MM.1S (cell line): ENCODE measurements around the gene BCAM.

ENCODE experiments used
- DNase-seq: peaks from one replicate; pipeline ENCODE4 v3.0.0-alpha.2; 2015
- H2AFZ ChIP-seq: fragments of 300-600 bp; sonication (generic); 2 replicates; pipeline ENCODE4 v1.6.0; 2016; ENCODE audit warnings: antibody characterized with exemption, low read length
- H3F3A ChIP-seq: fragments of 300-600 bp; sonication (generic); 2 replicates; pipeline ENCODE4 v1.6.1; 2016; ENCODE audit warnings: mild to moderate bottlenecking, antibody characterized with exemption, low read length, moderate library complexity, mixed read lengths; ENCODE audit not compliant: insufficient read depth
- H3K27ac ChIP-seq: fragments of 300-600 bp; sonication (generic); 2 replicates; pipeline ENCODE4 v1.5.1; 2016; ENCODE audit warnings: mild to moderate bottlenecking, low read length
- H3K27me3 ChIP-seq: fragments of 300-600 bp; sonication (generic); replicated peaks from 2 replicates; pipeline ENCODE4 v1.6.0; 2016; ENCODE audit warnings: low read length; ENCODE audit not compliant: insufficient read depth
- H3K36me3 ChIP-seq: fragments of 300-600 bp; sonication (generic); replicated peaks from 2 replicates; pipeline ENCODE4 v1.6.1; 2016; ENCODE audit warnings: mild to moderate bottlenecking, low read length, mixed read lengths; ENCODE audit not compliant: insufficient read depth
- H3K4me1 ChIP-seq: fragments of 300-600 bp; sonication (generic); 2 replicates; pipeline ENCODE4 v1.6.1; 2016; ENCODE audit warnings: low read length, mixed read lengths
- H3K4me2 ChIP-seq: fragments of 300-600 bp; sonication (generic); 2 replicates; pipeline ENCODE4 v1.6.0; 2016; ENCODE audit warnings: low read depth, low read length
- H3K4me3 ChIP-seq: fragments of 300-600 bp; sonication (generic); 2 replicates; pipeline ENCODE4 v1.5.1; 2016; ENCODE audit warnings: low read length, mixed read lengths
- H3K79me2 ChIP-seq: fragments of 300-600 bp; sonication (generic); 2 replicates; pipeline ENCODE4 v1.6.1; 2016; ENCODE audit warnings: mixed run types, low read length, mixed read lengths
- H3K9ac ChIP-seq: fragments of 300-600 bp; sonication (generic); 2 replicates; pipeline ENCODE4 v1.6.1; 2016; ENCODE audit warnings: low read length, mixed read lengths
- H3K9me2 ChIP-seq: fragments of 300-600 bp; sonication (generic); replicated peaks from 2 replicates; pipeline ENCODE4 v1.6.1; 2016; ENCODE audit warnings: mild to moderate bottlenecking, low read length, mixed read lengths; ENCODE audit not compliant: insufficient read depth
- H3K9me3 ChIP-seq: fragments of 300-600 bp; sonication (generic); replicated peaks from 2 replicates; pipeline ENCODE4 v1.6.1; 2016; ENCODE audit warnings: mild to moderate bottlenecking, low read length, mixed read lengths; ENCODE audit not compliant: insufficient read depth
- H4K20me1 ChIP-seq: fragments of 300-600 bp; sonication (generic); 2 replicates; pipeline ENCODE4 v1.6.1; 2016; ENCODE audit warnings: mild to moderate bottlenecking, low read length, moderate library complexity, mixed read lengths; ENCODE audit not compliant: insufficient read depth
- EZH2 ChIP-seq: fragments of 300-600 bp; sonication (generic); optimal IDR thresholded peaks from 2 replicates; pipeline ENCODE3; 2017; ENCODE audit warnings: low read depth, mild to moderate bottlenecking, antibody characterized with exemption, low read length, mixed read lengths
- EZH2phosphoT487 ChIP-seq: fragments of 300-600 bp; sonication (generic); IDR thresholded peaks from 2 replicates; pipeline ENCODE4 v1.6.1; 2018; ENCODE audit warnings: antibody characterized with exemption, low read length
- TF ChIP-seq, protein P1 (sequence below): fragments of 300-600 bp; sonication (generic); IDR thresholded peaks from 2 replicates; pipeline ENCODE4 v1.5.1; 2016; ENCODE audit warnings: antibody characterized with exemption, low read length, mixed read lengths

Gene BCAM

DNA sequence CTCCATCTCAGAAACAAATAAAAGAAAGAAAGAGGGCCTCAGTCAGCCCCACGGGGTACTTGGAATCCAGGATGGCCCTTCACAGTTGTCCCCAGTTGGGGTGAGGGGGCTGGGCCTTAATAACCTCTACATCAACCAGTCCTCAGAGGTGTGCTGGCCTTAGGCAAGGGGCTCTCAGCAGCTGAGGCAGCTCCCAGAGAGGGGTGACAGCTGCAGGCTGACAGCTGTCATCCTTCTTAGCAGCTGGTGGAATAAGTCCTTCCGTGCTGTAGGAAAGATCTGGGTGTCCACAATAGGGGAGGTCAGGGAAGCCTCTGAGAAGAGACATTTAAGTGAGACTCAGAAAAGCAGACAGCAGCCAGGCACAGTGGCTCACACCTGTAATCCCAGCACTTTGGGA lies 7.4 kb downstream of the BCAM start:
- Histone ChIP-seq H3K9ac (no peak overlapping the region), H3K36me3 (no peaks in the 10 kb centered on the region), H3K4me1 (no peaks in the 10 kb centered on the region), H3K4me2 (no peak overlapping the region), H3K27ac (no peak overlapping the region), H3F3A (no peaks in the 10 kb centered on the region), H3K4me3 (no peak overlapping the region), H4K20me1 (no peaks in the 10 kb centered on the region), H3K9me3 (no peaks in the 10 kb centered on the region), H3K79me2 (no peaks in the 10 kb centered on the region), H3K9me2 (no peaks in the 10 kb centered on the region), H3K27me3 (peaks cover 71% of the 10 kb centered on the region), H2AFZ (no peak overlapping the region)
- TF ChIP-seq EZH2 (no peak), EZH2phosphoT487 (no peak)
- TF ChIP-seq, protein P1, sequence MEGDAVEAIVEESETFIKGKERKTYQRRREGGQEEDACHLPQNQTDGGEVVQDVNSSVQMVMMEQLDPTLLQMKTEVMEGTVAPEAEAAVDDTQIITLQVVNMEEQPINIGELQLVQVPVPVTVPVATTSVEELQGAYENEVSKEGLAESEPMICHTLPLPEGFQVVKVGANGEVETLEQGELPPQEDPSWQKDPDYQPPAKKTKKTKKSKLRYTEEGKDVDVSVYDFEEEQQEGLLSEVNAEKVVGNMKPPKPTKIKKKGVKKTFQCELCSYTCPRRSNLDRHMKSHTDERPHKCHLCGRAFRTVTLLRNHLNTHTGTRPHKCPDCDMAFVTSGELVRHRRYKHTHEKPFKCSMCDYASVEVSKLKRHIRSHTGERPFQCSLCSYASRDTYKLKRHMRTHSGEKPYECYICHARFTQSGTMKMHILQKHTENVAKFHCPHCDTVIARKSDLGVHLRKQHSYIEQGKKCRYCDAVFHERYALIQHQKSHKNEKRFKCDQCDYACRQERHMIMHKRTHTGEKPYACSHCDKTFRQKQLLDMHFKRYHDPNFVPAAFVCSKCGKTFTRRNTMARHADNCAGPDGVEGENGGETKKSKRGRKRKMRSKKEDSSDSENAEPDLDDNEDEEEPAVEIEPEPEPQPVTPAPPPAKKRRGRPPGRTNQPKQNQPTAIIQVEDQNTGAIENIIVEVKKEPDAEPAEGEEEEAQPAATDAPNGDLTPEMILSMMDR, result no peak
- DNase-seq, result no peak

DNA sequence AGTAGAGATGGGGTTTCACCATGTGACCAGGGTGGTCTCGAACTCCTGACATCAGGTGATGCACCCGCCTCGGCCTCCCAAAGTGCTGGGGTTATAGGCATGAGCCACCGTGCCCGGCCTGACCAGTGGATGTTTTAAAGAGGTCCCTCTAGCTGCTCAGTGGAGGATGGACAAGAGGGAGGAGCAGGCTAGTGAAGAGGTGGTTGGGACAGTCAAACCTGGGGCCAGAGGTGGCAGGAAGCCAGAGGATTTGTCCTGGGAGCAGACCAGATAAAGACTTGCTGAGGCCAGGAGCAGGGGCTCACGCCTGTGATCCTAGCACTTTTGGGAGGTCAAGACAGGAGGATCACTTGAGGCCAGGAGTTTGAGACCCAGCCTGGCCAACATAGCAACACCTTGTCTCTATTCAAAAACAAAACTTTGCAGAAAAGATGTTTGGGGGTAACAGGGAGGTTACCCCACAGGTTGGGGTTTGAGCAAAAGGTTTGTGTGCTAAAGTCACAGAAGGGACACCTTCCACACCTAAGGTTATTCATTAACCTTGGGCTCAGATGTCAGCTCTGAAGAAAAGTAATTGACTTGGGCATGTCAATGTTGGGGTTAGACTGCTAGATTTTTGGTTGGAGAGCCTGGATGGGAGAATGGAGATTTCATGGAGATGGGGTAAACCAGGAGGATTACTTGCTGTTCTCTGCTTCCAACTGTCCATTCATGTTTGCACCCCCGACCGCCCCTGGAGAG lies 9.0 kb downstream of the BCAM start:
- Histone ChIP-seq H3K27ac (no peak overlapping the region), H3K9me2 (no peaks in the 10 kb centered on the region), H2AFZ (no peak overlapping the region), H3F3A (no peaks in the 10 kb centered on the region), H3K79me2 (no peaks in the 10 kb centered on the region), H3K4me2 (no peak overlapping the region), H3K36me3 (no peaks in the 10 kb centered on the region), H3K4me1 (no peaks in the 10 kb centered on the region), H3K9ac (no peak overlapping the region), H3K4me3 (no peak overlapping the region), H3K27me3 (peaks cover 80% of the 10 kb centered on the region), H3K9me3 (no peaks in the 10 kb centered on the region), H4K20me1 (no peaks in the 10 kb centered on the region)
- no peak for DNase-seq
- TF ChIP-seq, protein P1, result no peak
- TF ChIP-seq EZH2phosphoT487, result no peak
- TF ChIP-seq EZH2, result no peak

DNA sequence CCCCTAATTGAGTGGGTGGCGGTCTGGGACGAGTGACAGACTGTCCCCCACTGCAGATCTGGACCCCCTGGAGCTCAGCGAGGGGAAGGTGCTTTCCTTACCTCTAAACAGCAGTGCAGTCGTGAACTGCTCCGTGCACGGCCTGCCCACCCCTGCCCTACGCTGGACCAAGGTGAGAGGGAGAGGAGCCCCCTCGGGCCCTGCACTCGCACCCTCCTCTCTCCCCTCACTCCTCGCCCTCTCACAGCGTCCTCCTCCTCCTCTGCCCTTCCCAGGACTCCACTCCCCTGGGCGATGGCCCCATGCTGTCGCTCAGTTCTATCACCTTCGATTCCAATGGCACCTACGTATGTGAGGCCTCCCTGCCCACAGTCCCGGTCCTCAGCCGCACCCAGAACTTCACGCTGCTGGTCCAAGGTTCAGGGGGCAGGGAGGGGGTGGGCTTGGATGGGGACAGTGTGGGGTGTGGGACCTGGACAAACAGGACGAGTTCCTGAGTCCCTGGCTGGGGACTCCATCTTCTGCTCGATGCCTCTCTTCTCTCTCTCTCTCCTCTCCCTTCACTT lies 9.6 kb downstream of the BCAM start:
- Histone ChIP-seq H3K9me2 (no peaks in the 10 kb centered on the region), H3F3A (no peaks in the 10 kb centered on the region), H2AFZ (no peak overlapping the region), H3K27ac (no peak overlapping the region), H4K20me1 (no peaks in the 10 kb centered on the region), H3K79me2 (no peaks in the 10 kb centered on the region), H3K9ac (no peak overlapping the region), H3K9me3 (no peaks in the 10 kb centered on the region), H3K4me3 (no peak overlapping the region), H3K4me1 (no peaks in the 10 kb centered on the region), H3K36me3 (no peaks in the 10 kb centered on the region), H3K4me2 (no peak overlapping the region), H3K27me3 (peaks cover 80% of the 10 kb centered on the region)
- TF ChIP-seq EZH2 (no peak), EZH2phosphoT487 (no peak)
- TF ChIP-seq, protein P1, result no peak
- DNase-seq, result no peak
